Activated naive CD4-positive, alpha-beta T cell treated with Interleukin-2 at 50 U/mL for 16 hours (primary cell): Measurements from ENCODE around the gene CBLB.
A peak's percentile ranks its signal among the peaks of the same experiment; 100 is the strongest.
"Not testable (repeated sequence)": the region's sequence is repeated elsewhere in the genome, so short reads cannot be mapped to it uniquely, and the experiment has no call there.

Experiments
- DNase-seq: peaks from one replicate; pipeline ENCODE4 v3.0.0-alpha.2; 2020

CBLB gene

DNA sequence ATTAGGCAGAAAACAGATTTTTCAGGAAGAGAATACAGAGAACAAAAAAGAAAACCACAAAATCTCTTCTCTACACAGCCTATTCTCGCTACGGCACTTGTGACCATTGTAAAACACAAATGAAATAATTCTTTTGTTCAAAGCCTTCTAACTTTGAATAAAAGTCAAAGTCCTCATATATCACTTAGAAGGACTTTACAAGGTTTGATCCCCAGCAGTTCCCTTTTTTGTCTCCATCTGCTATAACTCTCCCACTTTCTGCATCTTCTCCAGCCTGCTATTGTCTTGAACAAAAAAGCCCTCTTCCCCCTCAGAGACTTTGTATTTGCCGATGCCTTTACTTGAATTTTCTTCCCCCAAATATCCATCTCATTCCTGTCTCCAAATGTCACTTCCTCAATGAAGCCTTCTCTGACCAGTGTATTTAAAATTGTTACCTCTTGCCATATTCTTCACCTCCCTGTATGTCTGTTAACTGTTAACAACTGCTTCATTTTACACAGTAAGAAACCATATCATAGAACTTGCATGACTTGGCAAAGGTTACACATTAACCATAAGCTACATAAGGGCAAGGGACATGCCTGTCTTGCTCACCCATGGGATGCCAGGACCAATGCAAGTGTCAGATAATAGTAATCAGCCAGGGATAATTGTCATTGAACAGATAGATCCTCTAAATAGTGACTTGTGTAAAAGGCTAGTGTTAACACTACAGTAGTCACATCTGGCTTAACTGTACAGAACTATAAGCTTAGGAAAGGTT is 122.4 kb downstream of the CBLB start:
- no peak for DNase-seq

DNA sequence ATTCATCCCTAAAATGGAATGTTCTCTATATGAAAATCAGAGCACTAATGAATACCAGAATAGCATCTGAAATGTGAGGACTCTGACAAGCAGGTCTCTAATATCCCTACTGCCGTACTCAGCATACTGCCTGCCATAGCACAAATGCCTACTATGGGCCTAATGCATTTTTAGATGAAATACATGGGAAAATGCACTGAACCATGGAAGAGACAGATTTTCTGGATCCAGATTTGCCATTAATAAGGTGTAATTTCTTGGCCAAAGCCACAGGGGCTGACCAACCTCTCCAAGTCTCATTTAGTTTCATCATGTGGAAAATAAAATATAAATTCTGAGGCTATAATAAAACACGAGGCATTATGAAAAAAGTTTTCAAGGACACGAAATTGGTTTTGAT is 123.8 kb downstream of the CBLB start:
- no peak for DNase-seq

DNA sequence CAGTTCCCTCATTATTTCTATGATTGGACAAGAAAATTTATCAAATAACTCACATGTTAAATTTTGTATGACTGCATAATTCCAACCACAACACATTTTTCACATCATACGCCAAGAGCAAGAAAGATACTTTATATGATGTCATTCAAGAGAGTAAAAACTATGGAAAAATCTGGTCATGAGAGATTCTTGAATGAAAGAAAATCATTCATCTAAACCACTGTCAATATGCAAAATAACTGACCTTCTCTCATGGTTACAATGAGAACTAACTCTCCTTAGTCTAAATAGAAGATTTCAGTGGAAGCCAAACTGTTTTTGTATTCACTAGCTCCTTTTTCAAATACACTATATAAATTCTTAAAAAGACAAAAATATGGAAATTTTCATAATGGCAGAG is 124.6 kb downstream of the CBLB start:
- no peak for DNase-seq

DNA sequence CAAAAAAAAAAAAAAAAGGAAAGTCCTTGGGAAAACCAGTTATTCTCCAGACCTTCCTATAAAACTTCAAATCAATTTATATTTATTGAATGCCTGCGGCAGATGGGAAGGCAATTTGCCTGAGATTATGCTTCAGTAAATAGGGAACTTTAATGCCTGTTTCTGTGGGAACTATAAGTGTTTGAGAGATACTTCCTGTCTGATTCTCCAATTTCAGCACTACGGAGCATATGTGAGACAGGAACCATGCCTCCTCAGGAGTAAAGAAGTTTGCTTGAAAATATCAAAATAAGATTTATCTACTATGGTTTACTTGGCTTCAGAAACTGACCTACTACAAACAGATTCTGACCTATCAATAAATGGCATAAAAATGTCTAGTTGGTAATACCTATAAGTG is 135.5 kb downstream of the CBLB start:
- DNase-seq: no peak

DNA sequence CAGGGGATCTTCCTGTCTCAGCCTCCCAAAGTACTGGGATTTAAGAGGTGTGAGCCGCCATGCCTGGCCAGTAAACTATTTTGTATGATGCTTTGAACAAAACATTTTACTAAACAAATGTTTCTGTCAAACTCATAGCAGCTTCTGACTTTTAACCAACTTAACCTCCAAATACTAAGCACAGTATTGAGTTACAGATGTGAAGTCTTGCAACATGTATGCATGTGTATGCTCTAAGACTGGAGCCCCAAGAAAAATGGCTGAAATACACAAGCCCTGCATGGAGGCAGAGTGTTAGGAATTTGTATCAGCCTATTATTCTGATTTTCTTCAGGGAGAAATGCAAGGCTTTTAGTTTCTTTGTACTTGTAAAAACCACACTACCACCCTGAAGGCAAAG is 137.1 kb downstream of the CBLB start:
- DNase-seq: no peak

DNA sequence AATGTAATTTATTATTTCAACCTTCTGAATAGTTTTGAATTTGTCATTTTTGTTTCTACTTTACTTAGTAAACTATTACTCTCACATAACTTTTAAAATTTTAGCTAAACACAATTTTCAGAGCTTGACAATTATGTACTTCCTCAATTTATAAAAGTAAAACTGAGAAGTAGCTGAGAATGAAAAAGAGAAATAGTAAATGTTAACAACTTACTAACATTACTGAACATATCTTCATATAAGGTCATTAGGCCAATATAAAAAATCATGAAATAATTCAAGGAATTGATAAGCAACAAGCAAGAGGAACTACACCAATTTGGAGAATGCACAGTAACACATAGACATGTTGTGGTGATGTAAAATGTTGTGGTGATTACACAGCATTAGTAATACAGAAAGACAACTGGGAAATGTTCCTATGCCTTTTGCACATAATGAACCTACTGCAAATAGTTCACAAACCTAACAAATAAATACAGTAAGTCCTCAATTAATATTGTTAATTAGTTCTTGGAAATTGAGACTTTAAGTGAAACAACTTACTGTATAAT is 137.9 kb downstream of the CBLB start:
- DNase-seq: no peak

DNA sequence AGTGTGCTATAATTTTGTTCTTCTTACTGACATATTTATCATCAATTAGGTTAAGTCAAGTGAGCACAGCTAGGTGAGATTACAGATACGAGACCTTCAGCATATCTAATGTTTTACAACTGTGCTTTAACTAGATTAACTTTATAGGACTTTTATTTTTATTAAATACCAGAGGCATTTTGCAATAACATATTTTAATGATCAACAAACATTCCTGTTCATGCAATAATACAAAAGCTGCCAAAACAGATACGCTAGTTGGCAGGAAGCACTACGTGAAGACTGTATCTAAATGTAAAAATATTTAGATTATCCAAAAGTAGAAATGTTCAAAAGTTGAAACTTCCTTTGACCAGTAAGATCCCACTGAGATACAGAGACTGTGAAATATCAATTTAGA is 139.1 kb downstream of the CBLB start:
- DNase-seq: no peak

DNA sequence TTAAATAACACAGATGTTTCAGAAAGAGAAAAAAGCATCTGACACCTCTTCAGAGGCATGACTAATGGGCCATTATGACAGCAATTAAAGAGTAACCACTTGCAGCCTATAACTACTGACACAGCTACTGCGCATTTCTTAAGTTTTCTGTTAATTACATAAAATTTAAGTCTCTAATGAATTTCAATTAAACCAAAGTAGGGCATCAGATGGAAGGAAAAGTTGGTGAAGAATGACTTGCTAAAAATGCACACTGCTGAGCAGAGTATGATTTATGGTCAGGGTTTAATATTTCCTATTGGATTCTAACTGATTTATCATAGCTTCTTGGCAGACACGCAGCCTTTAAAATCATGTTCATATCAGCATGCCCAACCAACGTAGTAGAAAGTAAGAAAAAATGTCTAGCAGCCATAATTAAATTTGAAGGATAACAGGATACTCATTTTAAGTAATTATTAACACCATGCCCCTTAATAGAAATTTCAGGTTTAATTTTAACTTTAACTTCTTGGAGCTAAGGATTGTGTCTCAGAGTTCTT is 140.0 kb downstream of the CBLB start:
- DNase-seq: no peak

DNA sequence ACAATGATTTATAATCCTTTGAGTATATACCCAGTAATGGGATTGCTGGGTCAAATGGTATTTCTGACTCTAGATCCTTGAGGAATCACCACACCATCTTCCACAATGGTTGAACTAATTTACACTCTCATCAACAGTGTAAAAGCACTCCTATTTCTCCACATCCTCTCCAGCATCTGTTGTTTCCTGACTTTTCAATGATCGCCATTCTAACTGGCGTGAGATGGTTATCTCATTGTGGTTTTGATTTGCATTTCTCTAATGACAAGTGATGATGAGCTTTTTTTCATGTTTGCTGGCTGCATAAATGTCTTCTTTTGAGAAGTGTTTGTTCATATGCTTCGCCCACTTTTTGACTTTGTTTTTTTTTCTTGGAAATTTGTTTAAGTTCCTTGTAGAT is 141.8 kb downstream of the CBLB start:
- not testable (repeated sequence) for DNase-seq

DNA sequence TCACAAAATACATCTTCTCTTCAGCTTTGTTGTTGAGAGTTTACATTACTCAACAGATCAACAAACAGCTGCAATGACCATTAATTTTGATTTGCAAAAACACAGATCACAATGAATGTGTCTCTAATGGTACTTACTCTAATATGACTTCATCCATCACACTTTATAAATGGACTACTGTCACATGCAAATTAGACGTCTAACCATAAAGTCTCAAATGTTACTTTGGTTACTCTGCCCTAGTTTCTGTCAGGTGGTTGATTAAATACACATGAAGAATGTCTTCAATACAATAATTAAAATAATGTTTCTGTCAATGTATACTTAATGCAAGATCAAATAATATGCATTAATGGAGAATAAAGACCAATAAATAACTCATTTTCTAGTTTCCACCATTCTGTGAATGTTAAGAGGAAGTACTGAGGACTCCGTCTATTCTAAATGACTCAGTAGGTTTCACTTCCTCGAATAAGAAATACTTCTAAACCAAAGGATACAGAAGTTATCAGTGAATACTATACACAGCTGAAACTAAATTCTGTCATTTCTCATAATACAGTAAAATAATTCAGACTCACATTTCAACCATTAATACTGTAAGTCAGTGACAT is 145.8 kb downstream of the CBLB start:
- DNase-seq: no peak

DNA sequence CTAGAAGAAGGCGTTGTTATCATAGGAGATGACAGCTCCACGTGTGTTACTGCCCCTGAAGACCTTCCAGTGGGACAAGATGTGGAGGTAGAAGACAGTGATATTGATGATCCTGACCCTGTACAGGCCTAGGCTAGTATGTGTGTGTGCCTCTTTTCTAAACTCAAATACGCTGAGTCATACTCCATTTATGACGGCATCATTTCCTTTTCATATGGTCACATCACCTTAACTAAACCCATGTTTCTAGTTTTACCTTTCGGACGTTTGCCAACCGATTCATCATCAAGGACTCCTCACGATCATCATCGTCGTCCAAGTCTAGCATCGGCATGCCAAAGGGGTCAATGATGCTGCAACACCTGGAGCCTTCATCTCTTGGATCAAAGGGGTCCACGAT is 149.0 kb downstream of the CBLB start:
- DNase-seq: no peak

DNA sequence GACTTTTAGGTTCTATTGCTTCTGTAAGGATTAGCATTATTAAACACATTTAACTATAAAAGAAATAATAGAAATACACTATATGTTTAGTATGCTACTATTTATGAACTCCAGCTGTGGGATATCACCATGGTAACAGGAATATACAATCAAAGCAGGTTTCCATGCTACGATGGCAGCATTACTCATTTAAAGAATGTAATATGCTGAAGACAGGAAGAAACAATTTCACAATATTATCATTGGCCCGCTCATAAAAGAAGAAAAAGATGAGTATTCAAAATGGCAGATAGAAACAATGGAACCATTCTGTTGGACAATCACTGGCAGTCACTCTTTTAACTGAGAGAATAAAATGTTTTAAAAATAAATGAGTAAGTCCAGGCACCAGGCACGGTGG is 153.4 kb downstream of the CBLB start:
- no peak for DNase-seq

DNA sequence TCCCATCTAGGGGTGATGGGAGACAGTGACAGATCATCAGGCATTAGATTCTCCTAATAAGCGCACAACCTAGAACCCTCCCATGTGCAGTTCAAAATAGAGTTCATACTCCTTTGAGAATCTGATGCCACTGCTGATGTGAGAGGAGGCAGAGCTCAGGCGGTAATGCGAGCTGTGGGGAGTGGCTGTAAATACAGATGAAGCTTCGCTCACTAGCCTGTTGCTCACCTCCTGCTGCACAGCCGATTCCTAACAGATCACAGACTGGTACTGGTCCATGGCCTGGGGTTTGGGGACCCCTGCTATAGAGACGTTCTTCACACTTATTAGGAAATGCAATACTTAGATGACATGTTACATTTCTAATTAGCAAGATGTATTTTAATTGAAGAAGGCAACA is 154.4 kb downstream of the CBLB start:
- DNase-seq: no peak

DNA sequence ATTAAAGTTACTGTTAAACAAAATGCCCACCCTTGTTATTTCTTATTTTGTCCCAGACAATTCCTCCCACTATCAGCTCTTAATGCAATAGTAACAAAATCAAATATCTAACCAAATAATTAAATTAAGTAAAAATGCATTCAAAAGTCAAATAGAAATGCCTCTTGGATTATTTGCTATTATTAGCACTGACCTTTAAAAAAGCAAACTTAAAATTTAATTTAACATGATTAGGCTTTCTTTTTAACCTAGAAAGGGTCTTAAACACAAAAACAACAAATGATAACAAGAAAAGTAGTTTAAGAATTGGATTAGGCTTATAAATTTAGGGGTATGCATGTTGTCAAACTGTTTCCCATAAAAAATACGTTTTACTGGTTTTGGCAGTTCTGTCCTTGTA is 159.8 kb downstream of the CBLB start:
- DNase-seq: no peak

DNA sequence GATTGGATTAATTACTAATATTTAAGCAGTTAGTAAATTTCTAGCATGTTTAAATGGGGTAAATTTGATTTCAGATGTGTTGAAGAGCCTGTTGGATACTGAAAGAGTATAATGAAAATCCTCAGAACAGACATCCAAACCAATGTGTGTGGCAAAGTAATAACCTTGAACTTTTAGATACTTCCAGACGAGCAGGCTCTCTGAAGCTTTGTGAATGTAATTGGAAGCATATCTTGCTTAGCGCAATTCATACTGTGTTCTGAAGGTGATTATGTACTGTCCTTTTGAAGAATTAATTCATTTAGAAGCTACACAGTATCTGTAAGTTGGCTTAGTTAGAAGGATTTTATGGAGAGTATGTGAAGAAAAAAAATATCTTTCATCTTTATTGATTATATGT is 161.8 kb downstream of the CBLB start:
- DNase-seq: no peak

DNA sequence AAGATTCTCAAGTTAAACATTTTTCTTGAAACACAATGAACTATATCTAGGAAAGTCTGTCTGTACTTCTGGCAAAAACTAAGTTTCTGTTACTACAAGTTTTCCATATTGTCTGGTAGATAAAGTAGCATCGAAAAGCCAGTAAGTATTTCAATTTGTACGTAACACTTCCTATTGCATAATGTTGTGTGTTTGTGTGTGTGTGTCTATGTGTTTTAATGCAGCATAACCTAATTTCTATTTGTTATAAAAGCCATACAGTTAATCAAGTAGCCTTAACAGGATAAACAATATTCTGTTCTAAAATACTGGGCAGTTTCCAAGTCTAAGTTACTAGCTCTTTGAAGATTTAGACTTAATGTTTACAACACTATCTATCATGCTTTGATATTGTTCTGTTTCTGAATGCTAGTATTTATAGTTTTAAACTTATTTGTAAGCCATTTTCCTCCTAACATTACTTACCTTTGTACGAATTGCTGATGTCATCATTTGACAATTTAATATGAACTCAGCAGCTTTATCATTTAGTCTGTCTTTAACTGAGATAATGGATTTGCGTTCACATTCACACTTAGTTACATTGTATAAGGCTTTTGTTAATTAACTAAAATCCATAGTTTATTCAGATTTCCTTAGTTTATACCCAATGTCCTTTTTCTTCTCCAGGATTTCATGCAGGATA is 163.9 kb downstream of the CBLB start:
- DNase-seq: no peak

DNA sequence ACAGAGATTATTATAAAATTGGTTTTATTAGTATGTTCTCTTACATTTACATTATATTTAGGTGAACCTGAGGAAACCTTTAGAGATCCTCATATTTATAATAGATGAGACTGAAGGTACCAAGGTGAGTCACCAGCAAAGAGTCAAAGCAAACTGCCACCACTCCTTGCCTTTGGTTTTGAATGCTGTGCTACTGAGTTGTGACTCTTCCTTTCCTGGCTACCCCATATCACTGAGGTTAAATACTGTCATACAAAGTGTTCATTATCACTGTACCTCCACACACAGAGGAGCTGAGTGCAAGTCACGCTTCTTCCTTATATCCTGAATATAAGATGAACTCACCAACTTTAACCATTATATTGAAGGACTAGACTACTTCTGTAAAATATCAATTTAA is 168.2 kb downstream of the CBLB start:
- DNase-seq: peak; percentile 7

DNA sequence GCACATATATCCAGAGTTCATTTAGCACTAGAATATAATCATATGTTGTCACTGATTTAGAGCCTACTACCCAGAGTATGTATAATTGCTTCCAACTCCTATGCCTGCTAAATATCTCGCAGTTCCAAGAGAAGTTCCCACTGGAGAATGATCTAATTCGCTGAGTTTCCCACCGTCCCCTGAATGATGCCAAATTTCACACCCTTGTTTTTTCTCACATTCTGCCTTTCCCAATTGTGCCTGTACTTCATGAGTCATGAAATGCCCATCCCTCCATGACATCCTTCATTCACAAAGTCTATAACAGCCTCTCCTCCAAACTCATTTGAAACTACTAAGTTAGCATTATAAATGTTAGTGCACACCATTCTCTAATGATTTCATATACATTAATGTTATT is 177.2 kb downstream of the CBLB start:
- no peak for DNase-seq

DNA sequence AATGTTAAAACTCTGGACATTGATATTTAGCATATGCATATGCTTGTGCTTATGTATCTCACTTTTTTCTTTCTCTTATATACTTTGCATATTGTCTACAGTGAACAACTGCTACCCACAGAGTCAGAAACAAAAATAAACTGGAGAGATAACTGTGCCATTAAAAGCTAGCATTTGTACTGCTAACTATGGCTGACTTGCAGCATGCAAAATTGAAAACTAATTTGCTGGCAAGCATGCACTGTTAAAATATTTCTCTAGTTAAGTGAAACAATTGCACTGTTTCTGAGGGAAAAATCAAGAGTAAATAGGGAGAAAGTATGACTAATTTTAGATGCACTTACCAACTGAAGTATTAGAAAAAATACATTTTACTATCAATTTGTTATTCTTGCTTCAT is 177.8 kb downstream of the CBLB start:
- DNase-seq: no peak

DNA sequence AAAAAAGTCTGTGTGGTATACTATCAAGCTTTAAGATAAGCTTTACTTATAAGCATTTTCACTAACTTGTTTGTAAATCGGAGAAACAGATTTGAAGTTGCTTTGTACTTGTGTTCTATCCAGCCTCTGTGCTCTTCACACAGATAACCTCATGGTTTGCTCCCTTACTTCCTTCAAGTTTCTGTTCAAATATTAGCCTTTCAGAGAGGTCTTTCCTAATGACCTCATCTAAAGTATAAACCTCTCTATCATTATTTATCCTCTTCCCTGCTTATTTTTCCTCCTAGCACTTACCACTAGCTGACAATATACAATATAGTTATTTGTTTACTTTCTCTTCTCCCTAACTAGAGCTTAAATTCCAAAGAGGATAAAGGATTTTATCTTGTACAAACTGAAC is 180.0 kb downstream of the CBLB start:
- DNase-seq: no peak

DNA sequence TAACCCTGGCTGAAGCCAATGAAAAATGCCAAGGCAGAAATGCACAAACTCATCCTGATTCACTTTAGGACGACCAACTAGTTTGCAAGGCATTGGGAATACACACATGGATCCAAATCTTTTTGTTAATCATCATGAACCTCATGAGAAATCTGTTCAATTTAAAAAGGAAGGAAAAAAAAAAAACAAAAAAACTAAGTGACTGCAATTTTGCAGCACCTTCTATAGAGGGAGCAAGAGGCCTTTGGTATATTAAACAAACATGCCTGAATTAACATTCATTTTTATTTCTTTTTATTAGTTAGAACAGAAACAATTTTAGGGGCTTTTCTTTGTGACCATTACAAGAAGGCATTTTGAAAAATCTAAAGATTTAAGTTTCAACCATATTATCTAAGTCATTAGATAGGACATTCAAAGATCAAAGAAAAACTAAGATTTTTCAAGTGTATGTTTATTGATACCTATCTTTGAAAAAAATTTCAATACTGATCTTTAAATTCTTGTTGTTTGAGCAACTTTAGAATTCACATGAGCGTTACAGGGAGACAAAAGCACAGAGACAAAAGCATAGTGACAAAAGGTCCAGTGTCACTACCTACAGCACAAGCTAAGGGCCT is 182.4 kb downstream of the CBLB start:
- no peak for DNase-seq

DNA sequence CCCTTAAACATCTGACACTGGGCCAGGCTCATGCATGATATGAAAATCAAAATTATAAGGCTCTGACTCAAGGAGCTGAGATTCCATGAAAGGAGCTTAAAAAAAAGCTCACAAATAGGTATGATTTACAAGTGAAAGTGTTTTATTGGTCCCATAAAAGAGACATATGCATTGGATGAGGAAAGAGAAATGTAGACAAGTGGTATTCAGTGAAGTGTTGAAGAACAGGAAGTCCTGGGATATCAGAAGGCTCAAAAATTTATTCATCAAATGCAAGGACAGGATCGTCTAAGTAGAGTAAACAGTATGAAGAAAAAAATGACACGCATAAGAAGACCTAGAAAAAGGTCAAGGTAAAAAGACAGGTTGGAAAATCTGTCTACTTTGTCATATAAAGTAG is 188.9 kb downstream of the CBLB start:
- DNase-seq: no peak

DNA sequence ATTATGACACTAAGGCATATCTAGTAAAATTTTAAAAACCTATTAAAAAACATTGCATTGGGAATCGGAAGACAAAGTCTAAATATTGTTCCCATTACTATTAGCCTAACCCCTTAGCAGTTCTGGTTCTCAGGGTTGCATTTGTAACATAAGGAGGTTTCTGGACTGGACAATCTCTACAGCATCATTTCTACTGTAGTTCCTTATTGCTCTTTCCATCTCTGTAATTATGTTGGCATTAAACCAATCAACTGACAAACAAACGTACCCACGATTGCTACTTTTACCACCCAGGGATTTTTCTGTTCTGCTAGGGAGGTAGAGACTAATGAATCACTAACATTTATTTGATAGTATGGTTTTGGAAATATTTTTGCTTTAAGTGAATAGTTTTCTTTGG is 190.8 kb downstream of the CBLB start:
- no peak for DNase-seq
